KMS-11 (cell line): ENCODE measurements around the gene KCNF1.

ENCODE experiments used
- H2AFZ ChIP-seq: fragments of 200-600 bp; sonication (generic); 2 replicates; pipeline ENCODE4 v1.6.1; 2016; ENCODE audit warnings: antibody characterized with exemption, mixed run types, low read depth
- H3K27ac ChIP-seq: fragments of 200-600 bp; sonication (generic); 2 replicates; pipeline ENCODE4 v1.6.1; 2016; ENCODE audit warnings: mild to moderate bottlenecking, mixed run types
- H3K27me3 ChIP-seq: fragments of 200-600 bp; sonication (generic); 2 replicates; pipeline ENCODE4 v1.6.1; 2017; ENCODE audit warnings: mild to moderate bottlenecking, low read depth, mixed run types, moderate library complexity; ENCODE audit not compliant: insufficient read depth
- H3K36me3 ChIP-seq: fragments of 200-600 bp; sonication (generic); 2 replicates; pipeline ENCODE4 v1.6.1; 2017; ENCODE audit warnings: mild to moderate bottlenecking, mixed run types; ENCODE audit not compliant: insufficient read depth
- H3K4me1 ChIP-seq: fragments of 200-600 bp; sonication (generic); 2 replicates; pipeline ENCODE4 v1.6.1; 2016; ENCODE audit warnings: mild to moderate bottlenecking, low read depth, mixed run types; ENCODE audit not compliant: poor library complexity, severe bottlenecking
- H3K4me2 ChIP-seq: fragments of 200-600 bp; sonication (generic); 2 replicates; pipeline ENCODE4 v1.7.0; 2016; ENCODE audit warnings: mild to moderate bottlenecking, mixed run types
- H3K4me3 ChIP-seq: fragments of 200-600 bp; sonication (generic); IDR thresholded peaks from 2 replicates; pipeline ENCODE4 v1.6.1; 2017; ENCODE audit warnings: low read depth, low read length, mixed read lengths; ENCODE audit not compliant: insufficient read depth
- H3K79me2 ChIP-seq: fragments of 200-600 bp; sonication (generic); 2 replicates; pipeline ENCODE4 v1.6.1; 2016; ENCODE audit warnings: low read depth, mixed run types; ENCODE audit not compliant: insufficient read depth
- H3K9ac ChIP-seq: fragments of 200-600 bp; sonication (generic); 2 replicates; pipeline ENCODE4 v1.6.1; 2016; ENCODE audit warnings: mild to moderate bottlenecking, mixed run types
- H4K20me1 ChIP-seq: fragments of 200-600 bp; sonication (generic); 2 replicates; pipeline ENCODE4 v1.6.1; 2016; ENCODE audit warnings: mild to moderate bottlenecking, mixed run types; ENCODE audit not compliant: insufficient read depth
- TF ChIP-seq, protein P1 (sequence below): fragments of 200-600 bp; sonication (generic); conservative IDR thresholded peaks from 2 replicates; pipeline ENCODE4 v1.6.1; 2017; ENCODE audit warnings: low read depth, mild to moderate bottlenecking, antibody characterized with exemption, low read length, moderate library complexity, mixed read lengths

The KCNF1 gene

DNA sequence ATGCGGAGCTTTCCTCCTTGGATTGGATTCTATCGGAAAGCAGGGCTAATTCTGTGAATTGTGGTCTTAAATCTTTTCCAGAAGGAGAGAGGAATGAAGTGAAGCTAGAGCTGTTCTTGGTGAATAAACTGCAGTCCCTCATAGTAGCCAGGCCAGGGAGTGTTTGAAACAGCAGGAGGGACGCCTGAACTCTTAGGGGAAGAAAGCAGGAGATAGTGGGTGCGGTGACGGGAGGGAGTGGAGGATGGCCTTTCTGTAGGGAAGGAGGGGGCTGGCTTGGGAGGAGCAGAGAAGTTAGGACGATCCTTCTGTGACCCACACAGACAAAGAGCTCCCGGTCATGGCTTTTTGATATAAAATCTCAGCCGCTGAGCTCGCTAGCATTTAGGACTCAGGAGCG is 47.5 kb upstream of the KCNF1 start:
- Histone ChIP-seq H3K9ac (no peak overlapping the region), H3K27ac (no peak overlapping the region), H3K4me1 (peaks cover 31% of the 10 kb centered on the region), H3K4me2 (peak overlapping the region; percentile 95), H3K36me3 (no peaks in the 10 kb centered on the region), H4K20me1 (no peaks in the 10 kb centered on the region), H3K4me3 (no peak overlapping the region), H3K27me3 (no peaks in the 10 kb centered on the region; the same call in 1 of the 2 replicates), H3K79me2 (no peaks in the 10 kb centered on the region), H2AFZ (no peak overlapping the region)
- TF ChIP-seq, protein P1, sequence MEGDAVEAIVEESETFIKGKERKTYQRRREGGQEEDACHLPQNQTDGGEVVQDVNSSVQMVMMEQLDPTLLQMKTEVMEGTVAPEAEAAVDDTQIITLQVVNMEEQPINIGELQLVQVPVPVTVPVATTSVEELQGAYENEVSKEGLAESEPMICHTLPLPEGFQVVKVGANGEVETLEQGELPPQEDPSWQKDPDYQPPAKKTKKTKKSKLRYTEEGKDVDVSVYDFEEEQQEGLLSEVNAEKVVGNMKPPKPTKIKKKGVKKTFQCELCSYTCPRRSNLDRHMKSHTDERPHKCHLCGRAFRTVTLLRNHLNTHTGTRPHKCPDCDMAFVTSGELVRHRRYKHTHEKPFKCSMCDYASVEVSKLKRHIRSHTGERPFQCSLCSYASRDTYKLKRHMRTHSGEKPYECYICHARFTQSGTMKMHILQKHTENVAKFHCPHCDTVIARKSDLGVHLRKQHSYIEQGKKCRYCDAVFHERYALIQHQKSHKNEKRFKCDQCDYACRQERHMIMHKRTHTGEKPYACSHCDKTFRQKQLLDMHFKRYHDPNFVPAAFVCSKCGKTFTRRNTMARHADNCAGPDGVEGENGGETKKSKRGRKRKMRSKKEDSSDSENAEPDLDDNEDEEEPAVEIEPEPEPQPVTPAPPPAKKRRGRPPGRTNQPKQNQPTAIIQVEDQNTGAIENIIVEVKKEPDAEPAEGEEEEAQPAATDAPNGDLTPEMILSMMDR, result no peak

DNA sequence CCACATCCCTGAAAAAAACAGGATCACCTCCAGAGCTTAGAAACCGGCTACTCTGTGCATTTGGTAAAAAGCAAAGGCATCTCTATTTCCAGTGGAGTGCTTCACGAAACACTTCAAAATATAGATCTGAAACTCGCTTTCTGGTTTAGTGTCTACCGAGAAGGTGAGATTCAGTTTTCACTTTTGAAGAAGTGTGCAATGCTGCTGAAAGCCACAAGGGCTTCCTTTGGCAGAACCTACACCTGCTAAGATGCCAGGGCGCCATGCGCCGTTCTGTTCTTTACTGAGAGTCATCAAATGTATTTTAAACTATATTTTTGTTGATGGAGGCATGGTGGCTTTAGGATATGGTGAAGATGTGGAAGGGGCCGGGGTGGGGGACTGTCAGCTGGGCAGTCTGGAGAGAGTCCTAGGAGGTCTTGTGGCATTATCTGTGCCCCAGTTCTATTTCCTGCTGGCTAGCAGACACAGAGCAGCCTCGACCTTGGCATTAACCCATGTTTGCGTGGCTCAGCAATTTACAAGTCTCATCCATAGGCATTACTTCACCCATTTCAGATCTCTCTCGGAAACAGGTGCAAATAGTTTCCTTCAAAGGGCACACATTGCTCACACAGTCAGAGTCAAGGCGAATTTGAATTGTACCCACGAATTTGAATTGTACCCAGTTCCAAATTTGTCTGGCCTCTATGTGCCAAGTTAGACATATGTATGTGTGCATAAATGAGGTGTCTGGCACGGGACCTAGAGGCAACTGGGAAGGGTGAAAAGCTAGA is 46.7 kb upstream of the KCNF1 start:
- Histone ChIP-seq H2AFZ (peak overlapping the region; percentile 53), H3K4me1 (peaks cover 31% of the 10 kb centered on the region), H3K27me3 (no peaks in the 10 kb centered on the region; the same call in 1 of the 2 replicates), H3K79me2 (no peaks in the 10 kb centered on the region), H3K36me3 (no peaks in the 10 kb centered on the region), H4K20me1 (no peaks in the 10 kb centered on the region), H3K9ac (peak overlapping the region; percentile 22; the same call in 1 of the 2 replicates), H3K4me2 (peak overlapping the region; percentile 95), H3K4me3 (no peak overlapping the region), H3K27ac (peak overlapping the region; percentile 32; the same call in 1 of the 2 replicates)
- TF ChIP-seq, protein P1, result peak; percentile 77

DNA sequence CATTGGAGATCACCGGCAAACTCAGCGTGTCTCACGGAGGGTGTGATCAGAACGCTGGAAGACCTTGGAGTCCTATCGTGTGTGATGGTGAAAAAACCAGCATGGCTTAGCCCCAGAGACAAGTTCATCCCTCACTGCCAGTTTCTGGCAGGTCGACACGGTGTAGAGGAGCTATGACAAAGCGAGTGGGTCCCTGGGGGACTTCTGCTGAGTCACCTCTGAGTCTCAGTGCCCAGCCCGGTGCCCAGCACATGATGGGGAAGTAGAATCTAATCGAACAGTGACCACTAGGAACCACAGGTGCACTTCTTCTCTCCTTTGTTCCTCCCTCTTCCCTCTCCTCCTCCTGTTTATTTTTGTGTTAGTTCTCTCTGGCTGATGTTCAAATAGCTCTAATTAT is 45.9 kb upstream of the KCNF1 start:
- peaks cover 31% of the 10 kb centered on the region for H3K4me1 ChIP-seq
- H3K4me3 ChIP-seq, result no peak overlapping the region
- no peaks in the 10 kb centered on the region for H4K20me1 ChIP-seq
- no peak overlapping the region for H3K27ac ChIP-seq
- H3K36me3 ChIP-seq, result no peaks in the 10 kb centered on the region
- H2AFZ ChIP-seq, result no peak overlapping the region
- H3K27me3 ChIP-seq, result no peaks in the 10 kb centered on the region; the same call in 1 of the 2 replicates
- no peaks in the 10 kb centered on the region for H3K79me2 ChIP-seq
- TF ChIP-seq, protein P1, result no peak
- H3K4me2 ChIP-seq, result peak overlapping the region; percentile 95; the same call in 1 of the 2 replicates
- no peak overlapping the region for H3K9ac ChIP-seq

DNA sequence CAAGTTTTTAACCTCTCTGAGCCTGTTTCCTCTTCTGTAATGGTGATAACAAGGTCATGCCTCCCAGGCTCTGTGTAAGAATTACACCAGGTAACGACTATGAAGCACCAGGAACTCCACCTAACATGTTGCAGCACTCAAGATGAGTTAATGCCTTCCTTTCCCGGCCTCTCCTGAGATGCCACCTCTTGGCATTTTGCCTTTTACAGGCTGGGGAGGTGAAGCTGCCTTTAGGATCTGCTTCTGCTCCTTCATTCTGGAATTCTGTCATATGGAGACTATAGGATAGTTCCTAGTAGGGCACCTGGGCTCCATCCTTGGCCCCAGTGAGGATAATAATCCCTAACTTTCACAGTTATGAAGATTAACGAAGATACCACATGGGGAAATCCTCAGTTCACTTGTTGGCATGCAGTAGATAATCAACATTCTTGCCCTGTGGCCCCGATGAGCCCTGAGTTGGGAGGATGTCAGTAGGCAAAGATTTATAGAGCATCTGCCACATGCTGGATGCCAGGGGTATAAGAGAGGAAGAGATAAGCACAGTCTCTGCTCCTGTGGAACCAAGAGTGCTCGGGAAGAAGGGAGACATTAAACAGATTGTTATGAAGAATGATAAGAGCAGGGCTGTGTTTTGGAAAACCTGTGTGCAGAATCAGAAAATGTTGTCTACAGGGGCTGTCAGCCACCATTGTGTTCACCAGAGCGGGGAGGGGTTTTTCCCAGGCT is 43.9 kb upstream of the KCNF1 start:
- no peak overlapping the region for H3K9ac ChIP-seq
- H3K4me1 ChIP-seq, result peaks cover 31% of the 10 kb centered on the region
- H3K4me2 ChIP-seq, result no peak overlapping the region
- H2AFZ ChIP-seq, result no peak overlapping the region
- TF ChIP-seq, protein P1, result no peak
- H3K4me3 ChIP-seq, result no peak overlapping the region
- no peaks in the 10 kb centered on the region; the same call in 1 of the 2 replicates for H3K27me3 ChIP-seq
- H3K79me2 ChIP-seq, result no peaks in the 10 kb centered on the region
- H4K20me1 ChIP-seq, result no peaks in the 10 kb centered on the region
- H3K36me3 ChIP-seq, result no peaks in the 10 kb centered on the region; the same call in 1 of the 2 replicates
- no peak overlapping the region for H3K27ac ChIP-seq
